NCI-H2081 (cell line): ENCODE results near the gene GBA3.

Source experiments
- DNase-seq, 2 experiments: peaks; one replicate each; lab custom pipeline; 2025; lab: John Stamatoyannopoulos, UW

Gene GBA3

GRCh38 chr4:22692736-22693135 lies at the start of gene GBA3:
Gene GBA3 (plus strand): TSS chr4:22692937.
- peak in 1 of 2 experiments; percentile 14 for DNase-seq

GRCh38 chr4:22643952-22644351 lies 48.8 kb upstream of the GBA3 start:
- no peak for DNase-seq

GRCh38 chr4:22645481-22646182 lies 47.1 kb upstream of the GBA3 start:
- no peak for DNase-seq

GRCh38 chr4:22648996-22649395 lies 43.7 kb upstream of the GBA3 start:
- no peak for DNase-seq

- DNase-seq = no peak
Observed at GRCh38 chr4:22650771-22651170, 42.0 kb upstream of the GBA3 start.

GRCh38 chr4:22653752-22654151 lies 39.0 kb upstream of the GBA3 start:
- DNase-seq = no peak

- DNase-seq = no peak
Observed at GRCh38 chr4:22661443-22661842, 31.3 kb upstream of the GBA3 start.

- DNase-seq = no peak
Observed at GRCh38 chr4:22667332-22667940, 25.3 kb upstream of the GBA3 start.

- no peak for DNase-seq
Observed at GRCh38 chr4:22668301-22668700, 24.4 kb upstream of the GBA3 start.

GRCh38 chr4:22668702-22669101 lies 24.0 kb upstream of the GBA3 start:
- DNase-seq = no peak

- no peak for DNase-seq
Observed at GRCh38 chr4:22670956-22671355, 21.8 kb upstream of the GBA3 start.

- no peak for DNase-seq
Observed at GRCh38 chr4:22672519-22672918, 20.2 kb upstream of the GBA3 start.

- DNase-seq = no peak
Observed at GRCh38 chr4:22672944-22673343, 19.8 kb upstream of the GBA3 start.

- no peak for DNase-seq
Observed at GRCh38 chr4:22674700-22675099, 18.0 kb upstream of the GBA3 start.

- DNase-seq = no peak
Observed at GRCh38 chr4:22676063-22676462, 16.7 kb upstream of the GBA3 start.

- DNase-seq = no peak
Observed at GRCh38 chr4:22677780-22678179, 15.0 kb upstream of the GBA3 start.

GRCh38 chr4:22678940-22679854 lies 13.5 kb upstream of the GBA3 start:
- DNase-seq = no peak

GRCh38 chr4:22680065-22680642 lies 12.6 kb upstream of the GBA3 start:
- DNase-seq = no peak

- DNase-seq = no peak
Observed at GRCh38 chr4:22683726-22684125, 9.0 kb upstream of the GBA3 start.

- DNase-seq = peak in 1 of 2 experiments; percentile 8
Observed at GRCh38 chr4:22686141-22686540, 6.6 kb upstream of the GBA3 start.

- no peak for DNase-seq
Observed at GRCh38 chr4:22688236-22688635, 4.5 kb upstream of the GBA3 start.

GRCh38 chr4:22689428-22689827 lies 3.3 kb upstream of the GBA3 start:
- no peak for DNase-seq
